ENCODE data around the gene DACT2.

DNA sequence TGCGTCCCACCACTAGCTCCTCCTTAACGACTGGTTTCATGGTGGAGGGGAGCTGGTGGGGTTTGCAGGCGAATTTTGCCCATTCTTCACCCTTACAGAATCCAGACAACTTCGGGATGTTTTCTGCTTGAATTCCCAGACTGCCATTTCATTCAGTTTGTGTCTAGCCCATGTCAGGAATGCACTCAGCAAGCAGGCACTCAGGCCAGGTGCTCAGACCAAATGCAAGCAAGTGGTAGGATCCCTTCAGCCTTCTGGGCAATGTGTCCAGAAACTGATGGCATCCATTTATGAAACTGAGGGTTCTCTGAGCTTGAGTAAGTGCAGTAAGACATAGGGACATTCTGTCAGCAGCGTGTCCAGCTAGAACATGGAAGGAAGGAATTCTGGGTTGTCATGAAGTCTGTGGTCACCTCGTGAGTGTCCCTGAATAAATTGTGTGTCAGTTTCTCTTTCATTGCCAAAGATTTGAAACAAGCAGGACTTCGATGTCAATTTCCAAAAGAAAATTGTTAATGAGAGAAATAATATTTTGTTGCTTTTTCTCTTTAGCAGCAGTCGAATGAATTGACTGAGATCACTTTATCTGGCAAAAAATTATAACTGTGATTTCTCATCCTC is 21.8 kb upstream of the DACT2 start:
- no peak for TF ChIP-seq GATA2 (IDR thresholded peaks at IDR 0.05; ENCODE audit: low read depth, low read length)
- TF ChIP-seq GATA3 (IDR thresholded peaks at IDR 0.05; ENCODE audit: low read depth, low read length) = no peak
